ENCODE measurements around the gene CDK17. TPM values are rescaled to one million over a fixed set of nuclear protein-coding genes. Genes with fewer than 3 reads are reported as not detected.
"Not testable (repeated sequence)": the region's sequence is repeated elsewhere in the genome, so short reads cannot be mapped to it uniquely, and the experiment has no call there.

CDK17 gene
- total RNA-seq, 1 donor from 2014 or later = 88.2 TPM

DNA sequence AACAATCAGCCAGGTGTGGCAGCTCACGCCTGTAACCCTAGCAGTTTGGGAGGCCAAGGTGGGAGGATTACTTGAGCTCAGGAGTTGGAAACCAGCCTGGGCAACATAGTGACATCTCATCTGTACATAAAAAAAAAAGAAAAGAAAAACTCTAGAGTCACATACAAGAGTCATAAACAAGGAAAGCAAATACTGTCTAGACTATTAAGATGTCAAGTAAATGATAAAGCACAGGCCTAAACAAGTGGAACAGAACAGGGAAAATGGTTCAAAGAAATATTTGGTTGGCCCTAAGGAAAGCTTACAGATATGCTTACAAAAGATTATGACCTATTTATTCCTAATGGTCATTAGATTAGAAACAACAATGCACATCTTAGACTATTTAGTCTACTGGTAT lies 12.3 kb downstream of the CDK17 start:
- DNase-seq = no peak

GRCh38 chr12:96386794-96387193 lies 13.4 kb downstream of the CDK17 start:
- no peak for DNase-seq

GRCh38 chr12:96383991-96384390 lies 16.2 kb downstream of the CDK17 start:
- no peak for DNase-seq

DNA sequence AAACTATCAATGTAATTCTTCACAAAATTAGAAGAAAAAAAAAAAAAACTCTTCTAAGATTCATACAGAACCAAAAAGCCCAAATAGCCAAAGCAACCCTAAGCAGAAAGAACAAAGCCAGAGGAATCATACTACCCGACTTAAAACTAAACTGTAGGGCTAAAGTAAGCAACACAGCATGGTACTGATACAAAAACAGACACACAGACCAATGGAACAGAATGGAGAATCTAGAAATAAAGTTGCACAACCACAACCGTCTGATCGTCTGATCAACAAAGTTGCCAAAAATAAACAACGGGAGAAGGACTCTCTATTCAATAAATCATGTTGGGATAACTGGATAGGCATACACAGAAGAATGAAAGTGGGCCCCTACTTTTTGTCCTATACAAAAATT lies 16.9 kb downstream of the CDK17 start:
- no peak for DNase-seq

- DNase-seq = not testable (repeated sequence)
Observed at GRCh38 chr12:96379743-96380142, 20.5 kb downstream of the CDK17 start.

GRCh38 chr12:96378319-96378718 lies 21.9 kb downstream of the CDK17 start:
- no peak for DNase-seq

DNA sequence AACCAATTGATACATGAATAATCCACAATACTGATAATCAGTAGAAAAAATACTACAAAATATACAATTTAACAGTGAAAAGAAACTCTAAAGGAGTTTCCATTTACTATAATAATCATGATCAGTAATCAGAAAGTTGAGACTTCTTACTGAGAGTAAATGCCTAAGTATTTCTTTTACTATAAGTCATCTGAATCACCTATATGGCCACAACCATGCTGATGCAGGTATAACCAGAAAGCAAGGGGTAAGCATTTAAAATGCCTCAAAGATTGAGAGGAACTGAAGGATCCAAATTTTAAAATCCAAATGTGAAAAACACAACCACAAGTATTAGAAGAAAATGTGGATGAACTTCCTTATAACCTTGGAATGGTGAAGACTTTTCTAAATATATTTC lies 23.4 kb downstream of the CDK17 start:
- DNase-seq = no peak

- no peak for DNase-seq
Observed at GRCh38 chr12:96375841-96376604, 24.2 kb downstream of the CDK17 start.

DNA sequence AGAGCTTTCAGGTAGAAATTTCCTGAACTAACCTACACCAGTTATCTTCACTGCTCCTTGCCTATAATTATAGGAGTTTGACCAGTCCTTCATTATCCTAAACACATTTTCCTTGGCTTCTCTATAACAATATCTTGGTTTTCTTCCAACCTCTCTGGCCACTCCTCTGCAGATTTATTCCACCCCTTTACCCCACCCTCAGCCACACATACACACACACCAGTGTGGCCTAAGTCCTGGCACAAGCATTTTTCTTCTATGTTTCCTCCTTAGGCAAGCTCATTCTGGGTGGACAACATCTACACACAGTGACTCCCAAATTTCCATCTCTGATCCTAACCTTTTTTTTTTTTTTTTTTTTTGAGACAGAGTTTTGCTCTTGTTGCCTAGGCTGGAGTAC lies 25.1 kb downstream of the CDK17 start:
- DNase-seq = no peak

DNA sequence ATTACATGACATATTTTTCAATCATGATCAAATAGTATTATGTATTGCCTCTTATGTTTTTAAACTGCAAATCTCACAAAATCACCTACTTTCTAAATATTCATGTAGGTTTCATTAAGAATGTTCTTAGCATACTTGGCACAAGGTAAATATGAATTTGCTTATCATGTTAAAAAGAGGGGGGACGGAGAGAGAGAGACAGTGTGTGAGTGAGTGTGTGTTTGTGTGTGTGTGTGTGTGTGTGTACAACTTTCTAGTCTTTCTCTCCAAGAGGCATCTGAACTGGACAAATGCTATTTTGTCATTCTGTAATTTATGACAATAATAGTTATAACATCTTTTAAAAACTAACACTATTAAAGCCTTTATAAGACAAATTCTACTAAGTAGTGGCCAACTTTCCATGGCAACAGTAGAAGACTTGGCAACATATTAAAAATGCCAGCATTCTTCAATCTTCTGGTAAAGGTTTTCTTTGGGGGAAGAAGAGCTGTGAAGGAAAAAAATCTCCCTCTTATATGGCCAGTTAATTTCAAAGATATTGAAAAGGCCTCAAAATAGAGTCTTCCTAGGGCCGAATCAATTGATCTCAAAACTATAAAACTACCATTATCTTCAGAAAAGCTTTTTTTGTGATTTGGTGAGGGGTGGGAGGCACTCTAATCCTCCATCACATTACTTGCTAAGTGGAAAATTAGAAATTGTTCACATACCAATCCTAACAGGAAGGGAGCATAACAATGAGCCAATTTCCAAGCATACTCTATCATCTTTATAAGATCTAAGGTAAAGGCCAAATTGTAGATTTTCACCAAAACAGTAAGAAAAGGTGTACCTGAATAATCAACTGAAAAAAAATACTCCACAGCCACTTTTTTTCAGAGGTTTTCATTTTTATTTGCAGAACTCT lies 28.2 kb downstream of the CDK17 start:
- DNase-seq = no peak

GRCh38 chr12:96371138-96371789 lies 29.0 kb downstream of the CDK17 start:
- no peak for DNase-seq

DNA sequence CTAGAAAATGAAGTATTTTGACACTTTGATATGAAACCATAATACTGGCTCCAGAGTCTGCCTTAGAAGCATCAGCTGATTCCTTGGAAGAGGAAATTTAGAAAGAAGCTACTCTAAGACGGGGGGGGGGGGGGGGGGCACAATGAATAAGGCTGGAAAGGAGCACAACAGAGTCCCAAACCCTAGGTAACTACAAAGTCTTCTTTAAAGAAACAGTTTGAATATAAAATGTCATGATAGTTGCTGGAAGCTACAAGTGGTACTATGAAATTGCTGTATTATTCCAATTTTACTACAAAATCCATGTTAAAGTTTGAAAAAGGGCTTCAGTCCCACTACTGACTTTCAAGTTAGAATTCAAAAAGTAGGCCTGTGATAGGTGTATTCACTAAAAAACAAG lies 31.6 kb downstream of the CDK17 start:
- no peak for DNase-seq

DNA sequence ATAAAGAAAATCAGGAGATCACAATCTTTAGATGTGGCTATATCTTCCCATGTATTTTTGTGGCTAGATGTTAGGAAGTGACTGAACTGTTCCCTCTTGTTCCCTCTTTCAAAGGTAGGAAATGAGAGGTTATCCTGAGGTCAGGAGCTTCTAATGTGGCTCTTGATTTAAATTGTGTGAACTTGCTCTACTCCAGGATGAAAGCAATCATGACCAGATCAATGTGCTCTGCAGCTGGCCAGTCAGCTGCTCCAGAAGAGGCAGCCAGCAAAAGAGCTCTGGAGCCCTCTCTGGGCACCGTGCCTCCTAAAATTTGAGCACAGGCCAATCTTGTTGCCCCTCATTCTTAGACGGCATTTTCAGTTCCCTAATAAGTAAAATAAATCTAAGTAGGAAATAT lies 32.0 kb downstream of the CDK17 start:
- DNase-seq = peak; percentile 89

DNA sequence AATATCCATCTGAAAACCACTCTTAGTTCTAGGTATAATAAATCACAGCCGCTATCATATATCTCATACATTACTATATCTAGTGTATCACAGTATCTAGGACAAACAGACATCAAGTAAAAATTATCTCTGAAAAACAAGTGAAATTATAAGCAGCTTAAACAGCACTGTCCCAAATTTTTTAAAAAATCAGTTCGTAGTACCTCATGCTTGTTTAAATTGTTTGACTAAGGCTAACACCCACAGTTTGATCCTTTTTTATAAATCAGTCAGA lies 33.9 kb downstream of the CDK17 start:
- no peak for DNase-seq

DNA sequence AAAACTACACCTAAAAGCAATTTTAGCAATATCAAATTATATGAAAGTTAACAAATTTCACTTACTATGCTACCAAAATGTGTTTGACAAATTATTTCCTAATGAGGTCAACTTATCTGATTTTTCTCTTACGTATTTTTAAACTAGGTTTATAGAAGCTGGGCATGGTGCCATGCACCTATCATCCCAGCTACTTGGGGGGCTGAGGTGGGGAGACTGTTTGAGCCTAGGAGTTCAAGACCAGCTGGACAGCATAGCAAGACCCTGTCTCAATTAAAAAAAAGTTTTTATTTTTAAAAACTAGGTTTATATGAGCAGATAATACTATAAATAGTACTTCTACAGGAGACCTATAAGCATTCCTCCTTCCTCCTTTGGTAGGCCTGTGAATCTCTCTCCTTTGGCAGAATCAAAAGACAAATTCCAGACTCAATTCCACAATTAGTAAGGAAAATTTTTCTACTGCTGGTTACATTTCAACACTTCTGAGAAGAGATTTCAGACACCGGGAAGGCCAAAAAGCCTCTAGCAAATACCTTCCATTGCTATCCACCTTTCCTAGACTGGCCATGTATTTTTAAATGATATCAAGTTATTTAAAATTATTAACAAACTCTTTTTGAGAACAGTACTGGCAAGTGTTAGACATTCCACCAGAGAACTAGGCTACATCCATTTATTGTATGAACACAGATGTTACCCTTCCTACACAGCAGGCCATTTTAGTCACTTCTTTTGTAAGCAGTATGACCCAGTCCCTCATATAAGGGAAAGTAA lies 34.4 kb downstream of the CDK17 start:
- no peak for DNase-seq

GRCh38 chr12:96364092-96364700 lies 36.0 kb downstream of the CDK17 start:
- no peak for DNase-seq

DNA sequence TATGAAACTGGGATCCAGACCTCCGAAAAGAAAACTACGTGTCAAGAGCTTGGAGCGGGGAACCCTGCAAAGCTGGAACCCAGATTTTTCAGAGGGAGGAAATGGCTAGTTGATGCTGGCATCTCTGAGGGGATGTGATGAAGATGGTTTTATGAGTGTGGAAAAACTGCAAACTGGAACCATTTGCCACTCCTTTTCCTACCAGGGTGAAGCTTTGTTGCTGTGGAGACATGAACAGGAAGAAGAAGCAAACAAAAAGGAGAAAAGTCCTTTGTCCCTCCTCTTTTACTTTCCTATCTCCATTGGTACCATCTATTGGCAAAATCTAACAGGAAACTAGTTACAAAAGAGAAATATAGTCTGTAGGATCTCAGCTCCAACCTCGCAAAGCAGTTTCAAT lies 39.2 kb downstream of the CDK17 start:
- no peak for DNase-seq

GRCh38 chr12:96360550-96360949 lies 39.7 kb downstream of the CDK17 start:
- no peak for DNase-seq

GRCh38 chr12:96359328-96359727 lies 40.9 kb downstream of the CDK17 start:
- DNase-seq = no peak

DNA sequence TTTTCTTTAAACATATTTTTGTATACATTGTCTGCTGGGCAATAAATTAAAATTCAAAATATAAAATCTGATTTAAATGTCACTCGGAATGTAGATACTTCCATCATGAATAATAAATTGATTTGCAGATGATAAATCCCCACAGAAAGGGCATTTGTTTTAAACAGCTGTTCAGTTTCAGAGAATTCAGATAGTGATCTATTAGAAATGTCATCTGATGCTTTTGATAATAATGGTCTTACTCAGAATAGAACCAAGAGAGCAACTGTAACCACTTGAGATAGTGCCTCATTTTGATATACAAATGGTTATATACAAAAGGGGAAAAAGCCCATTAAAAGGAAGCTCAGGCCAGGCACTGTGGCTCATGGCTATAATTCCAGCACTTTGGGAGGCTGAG lies 43.4 kb downstream of the CDK17 start:
- no peak for DNase-seq

GRCh38 chr12:96354844-96355534 lies 45.2 kb downstream of the CDK17 start:
- DNase-seq = no peak

All from tongue (tissue), 2 donors.